Right ventricle myocardium superior (tissue), 1 donor: ENCODE results near the gene MUC13. TPM values are rescaled to one million over a fixed set of nuclear protein-coding genes. Genes with fewer than 3 reads are reported as not detected.

ENCODE experiments used
- ATAC-seq: fragments of 200-7000 bp; cut with Tn5 transposase; one replicate; pipeline ENCODE4 v1.9.1; 2020; ENCODE audit warnings: mild to moderate bottlenecking; ENCODE audit not compliant: poor library complexity
- DNase-seq: peaks from one replicate; pipeline ENCODE4 v3.0.0-alpha.2; 2020
- intact Hi-C: fragments of 100-400 bp; cut with DNase I; formaldehyde crosslinking; loops from one replicate; pipeline ENCODE4 v1.11.2; 2022
- total RNA-seq: library from RNA; stranded (reverse); fragmentation: NEBNext Ultra II Directional; extraction: Animal tissue kit (Norgen Biotek cat#: 25700); gene quantifications from one replicate; pipeline ENCODE4 v1.2.1, GENCODE V29; 2021
- donor health status: DM: no; HTN: yes; CAD: no; lungs with severe emphysema.

Gene MUC13
- total RNA-seq, 1 donor from 2014 or later: not detected

DNA sequence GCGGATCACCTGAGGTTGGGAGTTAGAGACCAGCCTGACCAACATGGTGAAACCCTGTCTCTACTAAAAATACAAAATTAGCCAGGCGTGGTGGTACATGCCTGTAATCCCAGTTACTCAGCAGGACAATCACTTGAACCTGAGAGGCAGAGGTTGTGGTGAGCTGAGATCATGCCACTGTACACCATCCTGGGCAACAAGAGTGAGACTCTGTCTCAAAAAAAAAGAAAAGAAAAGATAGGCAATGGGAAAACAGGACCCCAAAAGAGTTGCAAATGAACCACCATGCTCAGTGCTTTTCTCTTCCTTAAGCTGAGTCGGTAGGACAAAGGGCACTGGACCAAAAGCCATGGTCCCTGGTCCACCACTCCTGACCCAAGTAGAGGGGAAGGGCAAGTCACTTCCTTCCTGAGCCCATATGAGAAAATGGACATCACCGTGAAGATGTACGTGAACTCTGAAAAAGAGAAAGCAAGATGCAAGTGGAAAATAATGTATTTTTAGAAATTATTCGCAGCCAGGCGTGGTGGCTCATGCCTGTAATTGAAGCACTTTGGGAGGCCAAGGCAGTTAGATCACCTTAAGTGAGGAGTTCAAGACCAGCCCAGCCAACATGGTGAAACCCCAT is 50.0 kb downstream of the MUC13 start:
- intact Hi-C loops: loop anchor here (5.0 kb wide), 1 partner anchor 97 kb away; no protein-coding TSS in a partner anchor
- no peak for DNase-seq
- ATAC-seq: no peak

- intact Hi-C loops: no loop called here
- ATAC-seq (no peak), DNase-seq (no peak)
Observed at GRCh38 chr3:124883766-124884473, 50.6 kb downstream of the MUC13 start.

DNA sequence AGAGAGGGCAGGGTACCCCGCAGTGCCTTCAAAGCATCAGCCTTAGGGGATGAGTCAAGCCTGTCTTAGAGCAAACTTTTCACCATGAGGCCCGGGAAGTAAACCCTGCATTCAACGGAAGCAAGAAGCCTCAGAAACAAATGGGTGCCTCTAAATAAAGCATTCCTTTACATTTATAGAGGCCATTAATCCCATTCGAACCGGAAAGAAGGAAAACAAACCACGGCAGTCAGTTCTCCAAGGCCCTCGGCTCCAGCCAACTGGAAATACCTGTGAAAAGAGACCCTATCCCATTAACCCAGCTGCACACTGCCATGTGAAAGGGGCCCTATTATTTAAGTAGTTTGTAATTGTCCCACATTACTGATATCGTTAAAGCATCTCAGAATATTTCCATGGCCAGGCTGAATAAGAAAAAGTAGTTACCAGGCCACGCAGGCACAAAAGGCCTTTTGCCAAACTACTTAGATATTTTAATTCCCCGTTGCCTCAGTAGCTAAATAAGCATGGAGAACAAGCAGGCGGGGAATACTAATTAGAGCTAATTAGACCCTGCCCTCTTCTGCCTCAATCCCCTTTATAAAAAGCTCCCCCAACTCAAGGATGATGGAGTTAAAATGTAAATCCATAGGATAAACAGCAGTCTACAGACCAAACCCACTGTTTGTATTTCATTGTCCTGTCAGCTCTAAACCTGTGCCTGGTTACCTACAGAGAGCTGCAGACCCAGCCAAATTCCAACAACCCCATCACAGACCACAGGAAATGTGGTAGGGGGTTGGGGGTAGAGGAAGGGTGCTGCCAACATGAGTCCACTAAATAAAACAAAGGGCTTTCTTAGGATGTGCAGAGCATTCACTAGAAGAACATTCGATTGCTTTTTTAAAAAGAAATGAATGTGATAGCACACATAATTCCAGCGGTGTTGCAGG is 51.5 kb downstream of the MUC13 start:
- DNase-seq (no peak), ATAC-seq (no peak)
- intact Hi-C loops: no loop called here

DNA sequence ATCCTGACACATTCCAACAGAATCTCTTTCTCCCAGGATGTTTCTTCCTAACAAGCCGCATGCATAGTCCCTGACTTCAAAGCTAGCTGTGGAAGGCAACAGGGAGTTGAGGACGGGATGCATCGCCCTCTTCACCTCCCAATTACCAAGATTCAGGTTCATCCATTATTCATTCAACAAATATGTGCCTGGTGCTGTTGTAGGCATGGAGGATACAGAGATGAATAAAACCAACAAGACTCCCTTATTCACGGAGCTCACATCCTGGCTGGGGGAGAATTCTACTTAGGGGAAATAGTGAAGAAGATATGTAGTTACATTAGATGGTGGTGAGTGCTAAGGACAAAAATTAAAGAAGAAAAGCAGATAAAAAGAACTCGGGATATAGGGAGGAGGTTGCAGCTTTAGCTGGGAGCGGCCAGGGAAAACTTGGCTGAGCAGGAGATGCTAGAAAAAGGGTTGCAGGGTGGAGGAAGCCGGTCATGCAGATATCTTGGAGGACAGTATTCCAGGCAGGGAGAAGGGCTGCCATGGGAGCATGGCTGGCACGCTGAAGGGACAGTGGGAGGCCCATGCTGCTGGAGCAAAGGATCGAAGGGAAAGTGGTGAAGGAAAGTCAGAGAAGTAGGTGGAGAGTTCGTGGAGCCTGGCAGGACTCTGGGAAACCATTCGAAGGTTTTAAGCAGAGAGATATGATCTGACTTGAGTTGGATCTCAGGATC is 52.4 kb downstream of the MUC13 start:
- intact Hi-C loops: no loop called here
- DNase-seq (no peak), ATAC-seq (no peak)

- ATAC-seq (no peak), DNase-seq (no peak)
- intact Hi-C loops: no loop called here
Observed at GRCh38 chr3:124879337-124879680, 55.2 kb downstream of the MUC13 start.

DNA sequence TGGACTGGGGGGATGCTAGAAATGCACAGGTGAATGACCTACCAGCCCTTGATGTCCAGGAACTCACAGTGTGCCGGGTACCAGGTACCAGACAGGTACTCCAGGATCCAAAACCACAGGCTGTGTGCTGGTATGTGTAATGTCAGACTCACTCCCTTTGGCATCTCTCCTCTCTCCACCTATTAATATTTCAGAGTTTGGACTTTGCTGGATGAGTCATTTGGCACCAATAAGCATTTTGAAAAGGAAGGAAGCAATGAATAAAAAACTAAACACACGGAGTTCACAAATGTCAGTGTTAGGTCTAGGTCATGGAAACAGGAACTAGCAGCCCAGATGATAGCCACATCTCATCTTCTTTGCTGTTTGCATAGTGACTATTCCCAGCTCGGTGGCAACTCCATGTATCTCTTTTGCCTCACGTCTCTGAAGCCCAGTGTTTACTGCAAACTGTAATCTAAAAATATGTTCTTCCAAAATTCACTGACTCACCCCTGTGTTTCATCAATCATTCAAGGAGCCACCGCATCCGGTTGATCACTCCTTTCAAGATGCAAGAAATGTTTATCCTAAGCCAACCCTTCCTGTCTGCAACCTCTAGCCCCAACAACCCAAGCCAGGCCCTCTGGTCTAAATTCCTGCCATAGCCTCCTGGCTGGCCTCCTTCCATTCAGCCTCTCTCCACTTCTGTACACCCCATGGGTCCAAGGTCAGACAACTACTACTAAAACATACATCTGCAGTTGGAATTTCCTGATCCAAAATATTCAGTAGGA is 55.8 kb downstream of the MUC13 start:
- ATAC-seq: peak; percentile 75
- intact Hi-C loops: no loop called here
- DNase-seq: no peak

- DNase-seq (no peak), ATAC-seq (no peak)
- intact Hi-C loops: no loop called here
Observed at GRCh38 chr3:124877674-124878073, 56.9 kb downstream of the MUC13 start.

DNA sequence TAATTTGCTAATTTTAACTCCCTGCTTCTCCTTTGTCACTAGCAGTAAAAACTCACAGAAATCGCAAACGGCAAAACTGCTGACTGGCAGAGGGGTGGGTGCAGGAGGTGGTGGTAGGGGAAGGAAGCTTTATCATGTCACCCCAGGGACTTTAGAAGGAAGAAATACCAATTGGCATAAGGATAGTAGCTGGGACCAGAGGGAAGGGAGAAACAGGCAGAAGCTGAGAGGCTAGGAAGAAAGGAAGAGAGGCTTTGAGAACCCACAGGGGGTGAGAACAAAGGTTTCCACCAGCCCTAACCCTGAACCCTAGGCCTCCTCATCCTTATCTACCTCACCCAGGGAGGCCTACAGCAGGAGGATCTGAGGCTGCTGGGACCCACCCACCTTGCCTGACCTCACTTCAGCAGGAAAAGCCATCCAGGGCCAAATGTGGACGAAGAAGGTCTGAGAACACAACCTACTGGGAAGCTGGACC is 58.1 kb downstream of the MUC13 start:
- ATAC-seq (peak; percentile 20), DNase-seq (no peak)
- intact Hi-C loops: no loop called here

GRCh38 chr3:124873226-124873625 is 61.3 kb downstream of the MUC13 start:
- DNase-seq (no peak), ATAC-seq (no peak)
- intact Hi-C loops: no loop called here

DNA sequence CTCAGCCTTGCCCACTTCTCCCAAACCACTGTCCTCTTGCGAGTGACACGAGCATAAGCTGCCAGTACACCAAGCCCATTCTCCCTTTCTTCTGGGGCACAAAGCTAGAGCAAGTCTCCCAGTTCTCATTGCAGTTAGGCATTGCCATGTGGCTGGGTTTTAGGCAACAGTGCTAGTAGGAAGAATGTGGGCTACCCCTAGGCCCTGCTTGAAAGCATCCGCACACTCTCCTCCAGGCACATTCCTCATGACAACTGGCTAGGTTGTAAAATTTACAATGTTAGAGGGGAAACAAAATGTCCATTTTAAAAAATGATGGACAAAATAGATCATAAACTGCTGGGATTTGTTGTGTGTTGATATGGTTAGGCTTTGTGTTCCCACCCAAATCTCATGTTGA is 67.0 kb downstream of the MUC13 start:
- ATAC-seq (no peak), DNase-seq (no peak)
- intact Hi-C loops: no loop called here

GRCh38 chr3:124862006-124862405 is 72.5 kb downstream of the MUC13 start:
- ATAC-seq (no peak), DNase-seq (no peak)
- intact Hi-C loops: no loop called here

DNA sequence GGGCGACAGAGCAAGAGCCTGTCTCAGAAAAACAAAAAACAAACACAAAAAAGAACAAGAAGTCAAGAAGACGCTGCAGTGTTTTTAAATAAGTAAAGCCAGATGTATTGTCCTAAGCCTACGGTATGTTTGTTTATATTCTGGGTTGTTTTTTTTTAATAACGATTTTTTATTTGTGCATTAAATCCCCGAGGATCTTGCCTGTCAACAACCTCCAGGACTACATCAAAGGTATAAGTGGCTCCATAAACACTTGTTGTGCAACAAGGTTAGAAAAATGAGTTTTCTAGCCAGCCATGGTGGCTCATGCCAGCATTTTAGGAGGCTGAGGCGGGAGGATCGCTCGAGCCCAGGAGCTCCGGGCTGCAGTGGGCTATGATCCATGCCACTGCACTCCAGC is 73.5 kb downstream of the MUC13 start:
- intact Hi-C loops: no loop called here
- ATAC-seq (peak; percentile 10), DNase-seq (no peak)

GRCh38 chr3:124860599-124860998 is 74.0 kb downstream of the MUC13 start:
- intact Hi-C loops: no loop called here
- ATAC-seq: peak; percentile 93
- peak; percentile 63 for DNase-seq

DNA sequence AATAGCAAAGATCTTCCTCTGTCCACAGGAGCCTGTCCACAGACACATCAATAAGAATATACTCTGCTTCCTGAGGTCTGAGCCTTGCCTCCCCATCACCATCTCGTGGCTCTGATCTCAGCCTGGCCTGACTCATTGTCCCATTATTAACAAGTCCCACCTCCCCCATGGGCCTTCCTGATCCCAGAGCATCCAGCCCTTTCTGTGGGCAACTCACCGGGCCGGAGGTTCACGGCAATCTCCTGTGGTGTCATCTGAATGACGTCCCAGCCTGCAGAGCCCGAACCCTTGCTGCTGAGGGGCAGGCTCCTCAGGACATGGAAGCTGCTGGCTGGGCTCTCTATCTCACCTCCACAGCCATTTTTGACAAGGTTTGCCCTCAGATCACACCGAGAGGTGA is 75.5 kb downstream of the MUC13 start:
- intact Hi-C loops: no loop called here
- ATAC-seq (no peak), DNase-seq (no peak)

GRCh38 chr3:124858275-124858674 is 76.3 kb downstream of the MUC13 start:
- DNase-seq: no peak
- intact Hi-C loops: no loop called here
- no peak for ATAC-seq

DNA sequence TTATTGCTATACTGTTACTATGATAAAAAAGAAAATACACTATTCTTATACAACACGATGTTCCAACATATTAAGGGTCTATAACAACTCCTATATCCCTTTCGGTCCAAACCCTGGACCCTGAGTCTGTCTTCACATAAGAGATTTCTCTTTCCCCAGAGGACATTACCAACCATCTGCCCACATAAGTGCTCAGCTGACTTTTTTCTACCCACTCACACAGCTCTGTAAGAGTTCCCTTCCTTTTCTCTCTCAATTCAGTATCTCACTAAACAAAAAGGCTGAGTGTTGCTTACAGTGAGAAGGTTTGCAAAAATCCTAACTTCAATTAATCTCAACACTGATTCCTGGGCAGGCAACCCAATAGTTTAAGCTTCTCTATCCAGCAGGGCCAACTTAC is 77.9 kb downstream of the MUC13 start:
- no peak for ATAC-seq
- no peak for DNase-seq
- intact Hi-C loops: no loop called here
